ENCODE data around the gene LEF1. TPM values are rescaled to one million over a fixed set of nuclear protein-coding genes. Genes with fewer than 3 reads are reported as not detected.

The LEF1 gene
- total RNA-seq, 4 donors from 2014 or later = 1.5 to 2.6 (median 2.4) TPM; not detected in 1

- TF ChIP-seq POLR2AphosphoS5 (IDR thresholded peaks at IDR 0.05) (no peak), CTCF (IDR thresholded peaks at IDR 0.05) (no peak), EP300 (IDR thresholded peaks at IDR 0.05) (no peak), POLR2A (IDR thresholded peaks at IDR 0.05) (no peak)
- WGBS, 2 donors (ENCODE audit: low coverage in 1 of 2) = 71 to 86% methylated on average over 4 to 7 of the region's 7 CpGs
- no peaks in the 10 kb centered on the region for H3K36me3 ChIP-seq
- no peaks in the 10 kb centered on the region for H3K4me1 ChIP-seq
- no peaks in the 10 kb centered on the region for H3K9me3 ChIP-seq
- no peak overlapping the region for H3K4me3 ChIP-seq
- no peak for ATAC-seq
- H3K27ac ChIP-seq = no peak overlapping the region
- H3K27me3 ChIP-seq = no peaks in the 10 kb centered on the region
Measured at GRCh38 chr4:108140328-108140727, 28.4 kb downstream of the LEF1 start.

- no peak overlapping the region for H3K4me3 ChIP-seq
- no peaks in the 10 kb centered on the region for H3K36me3 ChIP-seq
- peaks cover 4% of the 10 kb centered on the region for H3K27me3 ChIP-seq
- H3K27ac ChIP-seq = no peak overlapping the region
- no peaks in the 10 kb centered on the region for H3K4me1 ChIP-seq
- TF ChIP-seq CTCF (IDR thresholded peaks at IDR 0.05) (no peak), POLR2AphosphoS5 (IDR thresholded peaks at IDR 0.05) (no peak), POLR2A (IDR thresholded peaks at IDR 0.05) (no peak), EP300 (IDR thresholded peaks at IDR 0.05) (no peak)
- ATAC-seq = no peak
- 54 to 74% methylated on average over 2 of the region's 2 CpGs for WGBS, 2 donors (ENCODE audit: low coverage in 1 of 2)
- no peaks in the 10 kb centered on the region for H3K9me3 ChIP-seq
Measured at GRCh38 chr4:108139089-108139488, 29.6 kb downstream of the LEF1 start.

GRCh38 chr4:108135549-108136209 is 33.1 kb downstream of the LEF1 start:
- no peak for ATAC-seq
- H3K36me3 ChIP-seq = no peaks in the 10 kb centered on the region
- peaks cover 13% of the 10 kb centered on the region for H3K27me3 ChIP-seq
- H3K4me3 ChIP-seq = no peak overlapping the region
- TF ChIP-seq CTCF (IDR thresholded peaks at IDR 0.05) = no peak
- TF ChIP-seq POLR2A (IDR thresholded peaks at IDR 0.05) = no peak
- TF ChIP-seq EP300 (IDR thresholded peaks at IDR 0.05) = no peak
- no peak for TF ChIP-seq POLR2AphosphoS5 (IDR thresholded peaks at IDR 0.05)
- H3K4me1 ChIP-seq = no peaks in the 10 kb centered on the region
- H3K27ac ChIP-seq = no peak overlapping the region
- WGBS, 2 donors (ENCODE audit: low coverage in 1 of 2) = 66 to 82% methylated on average over 3 to 4 of the region's 4 CpGs
- no peaks in the 10 kb centered on the region for H3K9me3 ChIP-seq

- Histone ChIP-seq H3K27ac (no peak overlapping the region), H3K4me3 (no peak overlapping the region), H3K27me3 (peaks cover 13% of the 10 kb centered on the region), H3K4me1 (no peaks in the 10 kb centered on the region), H3K36me3 (no peaks in the 10 kb centered on the region), H3K9me3 (no peaks in the 10 kb centered on the region)
- ATAC-seq = no peak
- 94 to 100% methylated on average over 3 to 4 of the region's 4 CpGs for WGBS, 2 donors (ENCODE audit: low coverage in 1 of 2)
- no peak for TF ChIP-seq POLR2AphosphoS5 (IDR thresholded peaks at IDR 0.05)
- TF ChIP-seq EP300 (IDR thresholded peaks at IDR 0.05) = no peak
- TF ChIP-seq CTCF (IDR thresholded peaks at IDR 0.05) = no peak
- no peak for TF ChIP-seq POLR2A (IDR thresholded peaks at IDR 0.05)
Measured at GRCh38 chr4:108130955-108131354, 37.8 kb downstream of the LEF1 start.

- H3K27ac ChIP-seq = no peak overlapping the region
- TF ChIP-seq EP300 (IDR thresholded peaks at IDR 0.05) = no peak
- no peak for TF ChIP-seq CTCF (IDR thresholded peaks at IDR 0.05)
- TF ChIP-seq POLR2AphosphoS5 (IDR thresholded peaks at IDR 0.05) = no peak
- no peak for TF ChIP-seq POLR2A (IDR thresholded peaks at IDR 0.05)
Measured at GRCh38 chr4:108129196-108129595, 39.5 kb downstream of the LEF1 start.

More at GRCh38 chr4:108129196-108129595, 39.5 kb downstream of the LEF1 start:
- ATAC-seq = no peak
- Histone ChIP-seq H3K36me3 (no peaks in the 10 kb centered on the region), H3K9me3 (no peaks in the 10 kb centered on the region), H3K27me3 (peaks cover 10% of the 10 kb centered on the region), H3K4me3 (no peak overlapping the region), H3K4me1 (no peaks in the 10 kb centered on the region)
